PC-3 (cell line): ENCODE measurements around the gene VSTM5.

Experiments
- EZH2 ChIP-seq: fragments of 300-600 bp; sonication (generic); IDR thresholded peaks from one replicate; pipeline ENCODE4 v1.6.1; 2017; ENCODE audit warnings: antibody characterized with exemption, mild to moderate bottlenecking, low read length; ENCODE audit not compliant: unreplicated experiment
- EZH2phosphoT487 ChIP-seq: fragments of 300-600 bp; sonication (generic); IDR thresholded peaks from 2 replicates; pipeline ENCODE4 v1.6.1; 2018; ENCODE audit warnings: mild to moderate bottlenecking, antibody characterized with exemption, low read length, borderline replicate concordance

DNA sequence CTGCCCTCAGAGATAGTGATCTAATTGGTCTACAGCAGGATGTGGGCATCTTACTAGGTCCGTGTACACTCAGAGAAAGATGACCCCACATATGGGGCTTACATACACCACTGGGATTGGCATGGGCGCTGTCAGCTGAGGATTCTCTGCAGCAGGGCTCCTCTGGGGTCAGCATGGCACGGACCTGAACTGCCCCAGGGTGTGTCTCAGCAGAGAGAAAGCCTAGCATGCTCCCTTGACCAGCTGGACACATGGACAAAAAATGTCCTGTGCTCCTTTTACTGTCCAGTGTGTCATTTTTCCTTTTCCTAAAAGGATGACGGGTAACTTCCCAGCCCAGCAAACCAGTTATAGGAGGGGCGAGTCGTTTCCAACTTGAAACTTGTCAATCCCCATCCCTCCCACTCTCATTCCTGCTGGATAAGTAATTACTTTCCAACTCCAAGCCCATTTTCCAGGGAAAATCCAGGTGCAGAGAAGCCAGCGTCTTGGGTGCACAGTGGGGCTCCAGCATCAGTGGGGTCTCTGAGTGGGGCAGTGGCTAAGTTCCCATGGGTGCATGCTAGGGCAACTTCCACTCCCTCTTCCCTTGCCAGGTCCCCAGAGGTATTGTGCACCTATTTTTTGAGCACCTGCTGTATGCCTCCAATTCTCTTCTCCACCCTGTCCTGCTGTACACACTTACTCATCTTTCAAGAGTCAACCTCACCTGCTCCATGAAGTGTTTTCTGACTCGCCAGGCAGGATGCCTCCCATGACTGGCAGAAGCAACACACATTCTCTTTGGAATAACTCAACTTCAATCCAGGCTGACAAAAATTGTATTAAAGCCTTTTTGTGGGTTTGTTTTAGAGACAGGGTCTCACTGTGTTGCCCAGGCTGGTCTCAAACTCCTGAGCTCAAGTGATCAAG is 5.0 kb downstream of the VSTM5 start:
- no peak for TF ChIP-seq EZH2
- TF ChIP-seq EZH2phosphoT487: no peak
